Esophagus muscularis mucosa (tissue), 4 donors: Measurements from ENCODE around the gene ARRDC2. TPM values are rescaled to one million over a fixed set of nuclear protein-coding genes. Genes with fewer than 3 reads are reported as not detected.
"Not testable (repeated sequence)": the region's sequence is repeated elsewhere in the genome, so short reads cannot be mapped to it uniquely, and the experiment has no call there.

Experiments used
- DNase-seq: peaks from one replicate; pipeline ENCODE4 v3.0.0-alpha.2; 2017; ENCODE audit errors: extremely low spot score
- H3K27ac ChIP-seq, 4 donors: fragments of 200-600 bp; sonication (generic); replicated peaks in 1 of 4; 1 replicate in 3 of 4; 2 replicates in 1 of 4; pipeline ENCODE4 v1.5.1; 2016 to 2019; ENCODE audit warnings: mild to moderate bottlenecking in 1 of 4
- H3K27me3 ChIP-seq, 4 donors: fragments of 200-600 bp; sonication (generic); one replicate each; pipeline versions ENCODE4 v1.5.1 to v1.6.0; 2016 to 2019
- H3K36me3 ChIP-seq, 4 donors: fragments of 200-600 bp; sonication (generic); one replicate each; pipeline ENCODE4 v1.5.1; 2016 to 2019
- H3K4me1 ChIP-seq, 4 donors: fragments of 200-600 bp; sonication (generic); one replicate each; pipeline ENCODE4 v1.5.1; 2016 to 2019
- H3K4me3 ChIP-seq, 4 donors: fragments of 200-600 bp; sonication (generic); 1 replicate in 2 of 4; 2 replicates in 2 of 4; pipeline ENCODE4 v1.5.1; 2016 to 2019; ENCODE audit warnings: mild to moderate bottlenecking in 4 of 4, moderate library complexity in 1 of 4
- H3K9me3 ChIP-seq, 4 donors: fragments of 200-600 bp; sonication (generic); 1 replicate in 3 of 4; 2 replicates in 1 of 4; pipeline ENCODE4 v1.5.1; 2016 to 2019
- EP300 ChIP-seq: sonication (generic); formaldehyde crosslinking; IDR thresholded peaks from one replicate; pipeline ENCODE4 v1.6.1; 2017; ENCODE audit warnings: antibody characterized with exemption
- POLR2A ChIP-seq: fragments of 450-650 bp; IDR thresholded peaks from one replicate; pipeline ENCODE4 v1.6.1; 2017; ENCODE audit warnings: antibody characterized with exemption, moderate library complexity, mild to moderate bottlenecking, low read depth
- POLR2AphosphoS5 ChIP-seq, 2 donors: sonication (generic); formaldehyde crosslinking; IDR thresholded peaks; one replicate each; pipeline ENCODE4 v1.6.1; 2017; ENCODE audit warnings: antibody characterized with exemption in 2 of 2
- WGBS: methylation state at CpG from one replicate; pipeline ENCODE4 v1.1.5; 2018; 5-methylcytosine and 5-hydroxymethylcytosine counted together
- intact Hi-C: fragments of 100-400 bp; cut with DNase I; formaldehyde crosslinking; loops from one replicate; pipeline ENCODE4 v1.15.1; 2023
- total RNA-seq, 4 donors: library from RNA; depleted of rRNA; stranded (reverse); fragments of >200 nt; gene quantifications; one replicate each; pipeline versions ENCODE4 v1.1.0 to v1.2.1, GENCODE V29; 2016
- TF ChIP-seq, protein P1 (sequence below), 3 experiments: fragments of 200-600 bp in 2 of 3; fragments of 450-650 bp in 1 of 3; sonication (generic) in 2 of 3; IDR thresholded peaks; one replicate each; pipeline ENCODE4 v1.5.1; 2017 to 2019; ENCODE audit warnings: antibody characterized with exemption in 3 of 3, mild to moderate bottlenecking in 2 of 3, moderate library complexity in 1 of 3

Gene ARRDC2
- total RNA-seq, 4 donors from 2014 or later: 30.6 to 69.2 (median 62.5) TPM

DNA sequence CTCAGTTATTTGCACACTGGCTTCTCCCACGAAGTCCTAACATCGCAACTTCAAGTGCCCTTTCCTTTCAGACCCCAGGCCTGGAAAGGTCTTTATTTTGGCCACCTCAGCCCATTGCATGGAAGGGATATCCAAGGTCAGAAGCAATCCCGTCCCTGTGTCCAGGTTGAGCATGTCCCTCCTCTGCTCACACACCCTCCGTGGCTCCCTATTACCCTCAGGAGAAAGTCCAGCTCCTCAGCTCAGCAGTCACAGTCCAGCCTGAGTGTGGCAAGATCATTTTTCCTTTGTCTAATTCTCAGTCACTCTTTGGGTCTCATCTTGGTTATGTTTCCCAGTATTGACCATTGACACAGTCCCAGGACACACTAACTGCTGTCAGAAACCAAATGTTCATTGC lies 19.2 kb downstream of the ARRDC2 start:
- 92% methylated on average over 4 of the region's 4 CpGs for WGBS
- TF ChIP-seq, protein P1, sequence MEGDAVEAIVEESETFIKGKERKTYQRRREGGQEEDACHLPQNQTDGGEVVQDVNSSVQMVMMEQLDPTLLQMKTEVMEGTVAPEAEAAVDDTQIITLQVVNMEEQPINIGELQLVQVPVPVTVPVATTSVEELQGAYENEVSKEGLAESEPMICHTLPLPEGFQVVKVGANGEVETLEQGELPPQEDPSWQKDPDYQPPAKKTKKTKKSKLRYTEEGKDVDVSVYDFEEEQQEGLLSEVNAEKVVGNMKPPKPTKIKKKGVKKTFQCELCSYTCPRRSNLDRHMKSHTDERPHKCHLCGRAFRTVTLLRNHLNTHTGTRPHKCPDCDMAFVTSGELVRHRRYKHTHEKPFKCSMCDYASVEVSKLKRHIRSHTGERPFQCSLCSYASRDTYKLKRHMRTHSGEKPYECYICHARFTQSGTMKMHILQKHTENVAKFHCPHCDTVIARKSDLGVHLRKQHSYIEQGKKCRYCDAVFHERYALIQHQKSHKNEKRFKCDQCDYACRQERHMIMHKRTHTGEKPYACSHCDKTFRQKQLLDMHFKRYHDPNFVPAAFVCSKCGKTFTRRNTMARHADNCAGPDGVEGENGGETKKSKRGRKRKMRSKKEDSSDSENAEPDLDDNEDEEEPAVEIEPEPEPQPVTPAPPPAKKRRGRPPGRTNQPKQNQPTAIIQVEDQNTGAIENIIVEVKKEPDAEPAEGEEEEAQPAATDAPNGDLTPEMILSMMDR (IDR thresholded peaks at IDR 0.05): no peak
- TF ChIP-seq POLR2A (no peak), POLR2AphosphoS5 (IDR thresholded peaks at IDR 0.05) (no peak), EP300 (no peak)
- Histone ChIP-seq H3K27me3 (no peaks in the 10 kb centered on the region), H3K4me1 (peaks cover 23 to 31% (median 28%) of the 10 kb centered on the region in 4 donors), H3K27ac (no peak overlapping the region), H3K9me3 (no peaks in the 10 kb centered on the region), H3K4me3 (no peak overlapping the region), H3K36me3 (no peaks in the 10 kb centered on the region)
- no peak for DNase-seq
- intact Hi-C loops: no loop called here

DNA sequence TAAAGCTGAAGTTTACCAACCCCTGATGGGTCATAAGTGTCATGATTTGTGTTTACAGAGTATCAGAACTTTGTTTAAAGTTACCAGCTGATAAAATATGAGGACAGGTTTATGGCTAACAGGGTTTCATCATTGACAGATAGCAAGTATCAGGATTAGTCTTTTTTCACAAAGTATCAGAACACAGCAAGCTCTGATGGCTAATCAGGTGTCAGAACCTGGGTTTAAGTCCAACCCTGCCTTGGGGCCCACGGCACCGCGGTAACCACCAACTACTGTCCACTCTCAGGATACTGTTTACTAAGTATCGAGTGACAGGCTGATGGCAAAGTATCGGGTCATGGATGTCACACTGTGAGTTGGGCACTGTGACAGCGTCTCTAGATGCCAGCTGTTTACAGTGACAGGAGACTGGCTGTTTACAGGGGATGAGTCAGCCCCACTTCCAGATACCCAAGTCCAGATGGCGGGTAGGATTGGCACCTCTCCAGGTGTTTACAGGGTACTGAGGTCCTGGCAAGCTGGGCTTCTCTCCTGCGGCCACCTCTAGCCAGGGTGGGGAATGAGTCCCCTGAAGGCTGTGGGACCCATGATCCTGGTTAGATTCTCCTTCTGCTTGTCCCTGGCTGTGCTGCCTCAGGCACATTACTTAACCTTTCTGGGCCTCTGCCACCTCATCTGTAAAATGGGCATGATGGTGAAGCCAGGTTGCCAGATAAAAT lies 21.8 kb downstream of the ARRDC2 start:
- Histone ChIP-seq H3K4me3 (no peak overlapping the region), H3K27me3 (no peaks in the 10 kb centered on the region), H3K36me3 (no peaks in the 10 kb centered on the region), H3K4me1 (peaks cover 0 to 7% (median 3%) of the 10 kb centered on the region in 4 donors), H3K9me3 (no peaks in the 10 kb centered on the region), H3K27ac (no peak overlapping the region)
- DNase-seq: no peak
- 60% methylated on average over 3 of the region's 8 CpGs for WGBS
- intact Hi-C loops: no loop called here
- TF ChIP-seq POLR2A (no peak), POLR2AphosphoS5 (IDR thresholded peaks at IDR 0.05) (no peak), EP300 (no peak)
- TF ChIP-seq, protein P1 (IDR thresholded peaks at IDR 0.05): no peak

GRCh38 chr19:18031401-18031800 lies 23.4 kb downstream of the ARRDC2 start:
- H3K4me3 ChIP-seq, H3K27me3 ChIP-seq, H3K36me3 ChIP-seq, H3K9me3 ChIP-seq, DNase-seq, intact Hi-C loops, H3K27ac ChIP-seq, H3K4me1 ChIP-seq: not testable (repeated sequence)
- WGBS: 73% methylated on average over 3 of the region's 5 CpGs

DNA sequence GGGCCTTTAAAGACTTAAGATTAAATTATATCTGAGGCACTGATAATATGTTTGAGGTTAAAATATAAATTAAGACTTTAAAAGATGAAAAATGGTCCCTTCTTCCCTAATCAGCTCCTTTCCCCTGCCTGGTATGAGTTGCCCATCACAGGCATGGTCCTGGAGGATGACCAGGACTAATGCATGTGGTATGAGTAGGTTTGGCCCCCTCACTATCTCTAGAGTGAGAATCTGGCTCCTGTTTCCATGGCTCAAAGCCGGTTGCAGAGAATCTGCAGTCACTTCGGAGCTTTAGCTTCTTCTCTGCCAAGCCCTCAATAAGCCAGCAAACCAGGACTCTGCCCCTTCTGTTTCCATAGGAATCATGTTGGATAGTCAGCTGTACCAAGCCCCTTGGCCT lies 24.1 kb downstream of the ARRDC2 start:
- H3K9me3 ChIP-seq, H3K4me3 ChIP-seq, intact Hi-C loops, H3K27ac ChIP-seq, DNase-seq, H3K27me3 ChIP-seq, H3K36me3 ChIP-seq, H3K4me1 ChIP-seq: not testable (repeated sequence)
- 52% methylated on average over 2 of the region's 2 CpGs for WGBS

- Histone ChIP-seq H3K9me3 (peaks cover 0 to 7% (median 3%) of the 10 kb centered on the region in 4 donors), H3K36me3 (no peaks in the 10 kb centered on the region), H3K27ac (no peak overlapping the region), H3K4me3 (no peak overlapping the region), H3K27me3 (no peaks in the 10 kb centered on the region), H3K4me1 (peaks cover 11 to 20% (median 17%) of the 10 kb centered on the region in 4 donors)
- no peak for TF ChIP-seq POLR2A
- TF ChIP-seq, protein P1 (IDR thresholded peaks at IDR 0.05): no peak
- no peak for TF ChIP-seq POLR2AphosphoS5 (IDR thresholded peaks at IDR 0.05)
- TF ChIP-seq EP300: no peak
- DNase-seq: no peak
- intact Hi-C loops: no loop called here
- 80% methylated on average over 2 of the region's 2 CpGs for WGBS
These were observed 33.1 kb downstream of the ARRDC2 start for GRCh38 chr19:18041054-18041453.

- H3K4me1 ChIP-seq: peaks cover 12 to 25% (median 21%) of the 10 kb centered on the region in 4 donors
- WGBS: 87% methylated on average over 3 of the region's 3 CpGs
These were observed 35.7 kb downstream of the ARRDC2 start for GRCh38 chr19:18043676-18044075.

More at GRCh38 chr19:18043676-18044075, 35.7 kb downstream of the ARRDC2 start:
- no peak for TF ChIP-seq EP300
- TF ChIP-seq, protein P1 (IDR thresholded peaks at IDR 0.05): no peak
- TF ChIP-seq POLR2A: no peak
- TF ChIP-seq POLR2AphosphoS5 (IDR thresholded peaks at IDR 0.05): no peak
- Histone ChIP-seq H3K27me3 (no peaks in the 10 kb centered on the region), H3K4me3 (no peak overlapping the region), H3K27ac (no peak overlapping the region), H3K9me3 (peaks cover 0 to 7% (median 3%) of the 10 kb centered on the region in 4 donors), H3K36me3 (no peaks in the 10 kb centered on the region)
- DNase-seq: no peak
- intact Hi-C loops: no loop called here
